22Rv1 (cell line): ENCODE data around the gene RALBP1.

Source experiments
- H3K27ac ChIP-seq: fragments of 450-650 bp; 2 replicates; pipeline ENCODE4 v1.5.1; 2017
- ZFX ChIP-seq: fragments of 450-650 bp; IDR thresholded peaks from 2 replicates; pipeline ENCODE4 v1.6.1; 2017; ENCODE audit warnings: antibody characterized with exemption, borderline replicate concordance
- TF ChIP-seq, protein P1 (sequence below): fragments of 450-650 bp; IDR thresholded peaks from 2 replicates; pipeline ENCODE4 v1.5.1; 2017; ENCODE audit warnings: mild to moderate bottlenecking

The RALBP1 gene

DNA sequence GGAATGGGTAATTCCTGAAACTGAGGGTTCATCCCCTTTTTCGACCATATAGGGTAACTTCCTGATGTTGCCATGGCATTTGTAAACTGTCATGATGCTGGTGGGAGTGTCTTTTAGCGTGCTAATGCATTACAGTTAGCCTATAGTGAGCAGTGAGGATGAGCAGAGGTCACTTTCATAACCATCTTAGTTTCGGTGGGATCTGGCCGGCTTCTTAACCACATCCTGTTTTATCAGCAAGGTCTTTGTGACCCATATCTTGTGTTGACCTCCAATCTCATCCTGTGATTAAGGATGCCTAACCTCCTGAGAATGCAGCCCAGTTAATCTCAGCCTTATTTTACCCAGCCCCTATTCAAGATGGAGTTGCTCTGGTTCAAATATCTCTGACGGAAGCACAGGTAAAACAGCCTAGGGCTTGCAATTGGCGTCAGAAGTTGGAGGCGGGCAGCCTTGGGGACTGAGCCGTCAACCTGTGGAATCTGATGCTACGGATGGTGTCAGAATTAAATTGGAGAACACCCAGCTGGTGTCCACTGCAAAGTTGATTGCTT is 19.5 kb downstream of the RALBP1 start:
- TF ChIP-seq, protein P1, sequence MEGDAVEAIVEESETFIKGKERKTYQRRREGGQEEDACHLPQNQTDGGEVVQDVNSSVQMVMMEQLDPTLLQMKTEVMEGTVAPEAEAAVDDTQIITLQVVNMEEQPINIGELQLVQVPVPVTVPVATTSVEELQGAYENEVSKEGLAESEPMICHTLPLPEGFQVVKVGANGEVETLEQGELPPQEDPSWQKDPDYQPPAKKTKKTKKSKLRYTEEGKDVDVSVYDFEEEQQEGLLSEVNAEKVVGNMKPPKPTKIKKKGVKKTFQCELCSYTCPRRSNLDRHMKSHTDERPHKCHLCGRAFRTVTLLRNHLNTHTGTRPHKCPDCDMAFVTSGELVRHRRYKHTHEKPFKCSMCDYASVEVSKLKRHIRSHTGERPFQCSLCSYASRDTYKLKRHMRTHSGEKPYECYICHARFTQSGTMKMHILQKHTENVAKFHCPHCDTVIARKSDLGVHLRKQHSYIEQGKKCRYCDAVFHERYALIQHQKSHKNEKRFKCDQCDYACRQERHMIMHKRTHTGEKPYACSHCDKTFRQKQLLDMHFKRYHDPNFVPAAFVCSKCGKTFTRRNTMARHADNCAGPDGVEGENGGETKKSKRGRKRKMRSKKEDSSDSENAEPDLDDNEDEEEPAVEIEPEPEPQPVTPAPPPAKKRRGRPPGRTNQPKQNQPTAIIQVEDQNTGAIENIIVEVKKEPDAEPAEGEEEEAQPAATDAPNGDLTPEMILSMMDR = no peak
- no peak for TF ChIP-seq ZFX

DNA sequence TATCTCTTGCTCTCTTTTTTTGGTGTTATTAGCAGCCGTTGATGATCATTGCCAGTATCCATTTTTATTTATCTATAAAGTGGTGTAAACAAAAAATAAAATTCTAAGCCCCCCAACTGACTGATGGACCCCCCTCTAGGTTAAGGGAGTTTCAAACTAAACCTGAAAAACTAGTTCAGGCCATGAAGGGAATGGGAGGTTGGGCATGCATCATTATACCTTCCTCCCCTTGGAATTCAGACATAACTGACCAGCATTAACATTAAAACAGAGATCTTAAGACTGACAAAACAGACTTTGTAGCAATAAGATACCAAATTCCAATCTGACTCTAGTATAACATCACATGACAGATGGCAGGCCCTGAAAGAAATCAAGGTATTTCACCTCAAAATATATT is 20.2 kb downstream of the RALBP1 start:
- TF ChIP-seq ZFX = no peak
- TF ChIP-seq, protein P1 = no peak
- H3K27ac ChIP-seq = no peak overlapping the region

More for the DNA sequence above, 19.5 kb downstream of the RALBP1 start:
- no peak overlapping the region for H3K27ac ChIP-seq

DNA sequence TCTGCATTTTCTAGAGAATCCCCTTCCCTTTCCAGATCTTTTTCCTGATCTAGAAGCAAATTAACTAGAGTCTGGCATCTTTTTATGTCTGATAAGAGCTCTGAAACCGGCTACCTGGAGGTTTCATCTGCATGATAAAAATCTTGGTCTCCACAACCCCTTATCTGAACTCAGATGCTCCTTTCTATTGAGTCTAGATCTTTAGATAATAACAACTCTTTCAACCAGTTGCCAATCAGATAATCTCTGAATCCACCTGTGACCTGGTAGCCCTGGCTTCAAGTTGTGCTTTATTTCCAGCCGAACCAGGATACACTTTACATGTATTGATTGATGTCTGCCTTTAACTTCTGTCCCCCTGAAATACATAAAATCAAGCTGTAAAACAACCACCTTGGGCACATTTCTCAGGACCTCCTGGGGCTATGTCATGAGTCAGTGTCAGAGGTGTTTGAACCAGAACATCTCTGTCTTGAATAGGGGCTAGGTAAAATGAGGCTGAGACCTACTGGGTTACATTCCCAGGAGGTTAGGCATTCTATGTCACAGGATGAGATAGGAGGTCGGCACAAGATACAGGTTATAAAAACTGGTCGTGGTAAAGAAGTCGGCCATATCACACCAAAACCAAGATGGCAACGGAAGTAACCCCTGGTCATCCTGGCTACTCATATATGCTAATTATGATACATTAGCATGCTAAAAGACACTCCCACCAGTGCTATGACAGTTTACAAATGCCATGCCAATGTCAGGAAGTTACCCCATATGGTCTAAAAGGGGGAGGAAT is 20.8 kb downstream of the RALBP1 start:
- no peak overlapping the region for H3K27ac ChIP-seq
- TF ChIP-seq, protein P1 = no peak
- TF ChIP-seq ZFX = no peak

DNA sequence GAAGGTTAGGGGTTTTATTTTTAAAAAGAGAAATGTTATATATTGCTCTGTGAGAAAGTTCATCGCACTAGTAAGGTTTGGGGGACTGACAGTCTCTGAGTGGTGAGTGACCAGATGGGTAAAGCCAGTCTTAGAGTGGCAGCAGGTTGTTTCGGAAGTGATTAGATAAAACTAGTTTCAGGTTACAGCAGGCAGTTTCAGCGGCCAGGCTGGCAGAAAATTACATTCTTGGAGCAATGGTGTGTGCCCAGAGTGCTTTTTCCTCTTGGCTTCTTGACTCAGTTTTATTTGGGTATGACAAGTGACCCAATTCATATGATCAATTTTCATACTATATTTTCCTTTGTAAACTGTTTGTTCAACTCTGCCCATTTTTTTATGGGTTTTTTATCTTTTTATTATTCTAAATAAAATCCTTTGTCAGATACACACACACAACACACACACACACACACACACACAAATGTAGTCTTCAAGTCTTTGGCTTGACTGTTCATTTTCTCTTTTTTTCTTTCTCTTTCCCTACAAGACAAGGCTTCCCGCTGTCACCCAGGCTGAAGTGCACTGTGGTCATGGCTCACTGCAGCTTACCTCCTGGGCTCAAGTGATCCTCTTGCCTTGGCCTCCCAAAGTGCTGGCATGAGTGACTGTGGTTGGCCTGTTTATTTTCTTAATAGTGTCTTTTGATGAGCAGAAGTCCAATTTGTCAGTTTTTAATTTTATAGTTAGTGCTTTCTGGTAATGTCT is 30.9 kb downstream of the RALBP1 start:
- TF ChIP-seq, protein P1 = no peak
- no peak for TF ChIP-seq ZFX
- no peak overlapping the region for H3K27ac ChIP-seq

DNA sequence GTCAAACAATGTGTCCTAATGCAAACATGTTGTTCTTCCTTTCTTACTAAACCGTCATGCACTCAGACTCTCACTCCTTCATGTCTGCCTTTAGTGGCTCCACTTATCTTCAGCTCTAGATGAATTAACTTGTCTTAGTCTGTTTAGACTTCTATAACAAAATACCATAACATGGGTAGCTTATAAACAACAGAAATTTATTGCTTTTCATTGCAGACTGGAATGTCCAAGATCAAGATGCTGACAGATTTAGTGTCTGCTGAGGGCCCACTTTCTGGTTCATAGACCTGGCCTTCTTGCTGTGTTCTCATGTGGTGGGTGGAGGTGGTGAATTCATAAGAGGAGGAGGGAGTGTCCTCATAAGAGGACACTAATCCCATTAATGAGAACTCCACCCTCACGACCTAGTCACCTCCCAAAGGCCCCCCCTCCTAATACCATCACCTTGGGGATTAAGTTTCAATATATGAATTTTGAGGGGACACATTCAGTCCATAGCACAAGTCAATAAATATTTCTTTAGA is 32.3 kb downstream of the RALBP1 start:
- H3K27ac ChIP-seq = no peak overlapping the region
- TF ChIP-seq, protein P1 = no peak
- no peak for TF ChIP-seq ZFX

DNA sequence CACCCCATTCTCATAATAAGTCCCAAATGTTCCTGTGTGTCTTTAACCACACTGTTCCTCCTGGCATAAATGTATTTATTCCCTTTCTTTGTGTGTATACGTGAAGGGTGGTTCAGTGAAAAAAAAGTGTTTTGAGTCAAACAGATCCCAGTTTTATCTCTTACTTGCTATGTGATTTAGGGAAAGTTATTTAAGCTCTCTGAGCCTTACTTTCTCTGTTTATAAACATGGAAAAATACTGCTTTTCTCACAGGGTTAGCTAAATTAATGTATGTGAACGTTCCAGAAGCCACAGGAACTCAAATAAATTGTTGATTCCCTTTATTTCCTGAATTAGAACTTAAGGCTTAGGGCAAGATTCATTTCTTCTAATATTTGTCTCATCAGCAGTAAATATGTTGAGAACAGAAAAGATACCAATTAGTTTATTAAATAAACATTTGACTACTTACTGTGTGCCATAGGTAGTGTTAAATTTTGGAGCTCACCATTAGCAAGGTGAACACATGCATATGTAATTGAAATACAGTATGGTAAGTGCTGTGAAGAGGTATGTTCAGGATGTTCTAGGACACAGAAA is 33.2 kb downstream of the RALBP1 start:
- TF ChIP-seq, protein P1 = no peak
- TF ChIP-seq ZFX = no peak
- no peak overlapping the region for H3K27ac ChIP-seq
